Measurements from ENCODE around the gene OMP.

OMP gene

GRCh38 chr11:77069969-77070582 is 32.6 kb upstream of the OMP start:
- DNase-seq: no peak

GRCh38 chr11:77071077-77071476 is 31.6 kb upstream of the OMP start:
- DNase-seq: no peak

- DNase-seq: no peak
Measured at GRCh38 chr11:77071671-77072605, 30.7 kb upstream of the OMP start.

- DNase-seq: no peak
Measured at GRCh38 chr11:77072851-77073327, 29.8 kb upstream of the OMP start.

GRCh38 chr11:77073328-77074001 is 29.2 kb upstream of the OMP start:
- no peak for DNase-seq

- DNase-seq: no peak
Measured at GRCh38 chr11:77074205-77074604, 28.4 kb upstream of the OMP start.

GRCh38 chr11:77074626-77075221 is 27.9 kb upstream of the OMP start:
- no peak for DNase-seq

- no peak for DNase-seq
Measured at GRCh38 chr11:77075425-77075905, 27.2 kb upstream of the OMP start.

GRCh38 chr11:77079666-77080065 is 23.0 kb upstream of the OMP start:
- no peak for DNase-seq

GRCh38 chr11:77080643-77081210 is 21.9 kb upstream of the OMP start:
- no peak for DNase-seq

GRCh38 chr11:77081381-77081851 is 21.2 kb upstream of the OMP start:
- no peak for DNase-seq

- DNase-seq: no peak
Measured at GRCh38 chr11:77081976-77082836, 20.4 kb upstream of the OMP start.

- peak; percentile 82 for DNase-seq
Measured at GRCh38 chr11:77082838-77083565, 19.6 kb upstream of the OMP start.

- DNase-seq: no peak
Measured at GRCh38 chr11:77083566-77084245, 18.9 kb upstream of the OMP start.

- DNase-seq: no peak
Measured at GRCh38 chr11:77084581-77085191, 18.0 kb upstream of the OMP start.

GRCh38 chr11:77085652-77086051 is 17.0 kb upstream of the OMP start:
- no peak for DNase-seq

- no peak for DNase-seq
Measured at GRCh38 chr11:77086521-77087472, 15.8 kb upstream of the OMP start.

- DNase-seq: no peak
Measured at GRCh38 chr11:77087723-77088225, 14.9 kb upstream of the OMP start.

All from activated CD8-positive, alpha-beta memory T cell treated with anti-CD3 and anti-CD28 coated beads for 24 hours (primary cell).